Measurements from ENCODE around the gene GNB3.

- TF ChIP-seq CTCF (IDR thresholded peaks at IDR 0.05; ENCODE audit: insufficient read depth, low read length), result no peak
- no peak for TF ChIP-seq REST (IDR thresholded peaks at IDR 0.05; ENCODE audit: insufficient replicate concordance, low read depth)
- no peak for TF ChIP-seq SPI1 (IDR thresholded peaks at IDR 0.05; ENCODE audit: borderline replicate concordance, low read depth)
- no peak for TF ChIP-seq POLR2AphosphoS5 (IDR thresholded peaks at IDR 0.05; ENCODE audit: low read depth)
- no peak for TF ChIP-seq GABPA (IDR thresholded peaks at IDR 0.05; ENCODE audit: low read depth)
These were observed 30.0 kb upstream of the GNB3 start for GRCh38 chr12:6810758-6811157.
